PFSK-1 (cell line): ENCODE measurements around the gene THSD4.

Source experiments
- POLR2AphosphoS5 ChIP-seq: IDR thresholded peaks from 2 replicates; pipeline ENCODE4 v1.6.1; 2012; ENCODE audit warnings: low read depth, mild to moderate bottlenecking, control low read depth, low read length, moderate library complexity
- REST ChIP-seq, 2 experiments: IDR thresholded peaks; 2 replicates each; pipeline versions ENCODE4 v1.6.1 to v1.8.0; 2011 to 2012; ENCODE audit warnings: low read depth in 2 of 2, low read length in 2 of 2, control low read depth in 1 of 2, inconsistent platforms in 1 of 2, mild to moderate bottlenecking in 1 of 2, moderate library complexity in 1 of 2; ENCODE audit not compliant: insufficient read depth in 1 of 2
- SIN3A ChIP-seq: IDR thresholded peaks from 2 replicates; pipeline ENCODE4 v1.6.1; 2012; ENCODE audit warnings: mild to moderate bottlenecking, low read length, moderate library complexity, borderline replicate concordance; ENCODE audit not compliant: insufficient read depth
- TAF1 ChIP-seq: IDR thresholded peaks from 2 replicates; pipeline ENCODE4 v1.6.1; 2012; ENCODE audit warnings: low read length, control low read depth, borderline replicate concordance; ENCODE audit not compliant: insufficient read depth

GRCh38 chr15:71362987-71363968 is 248.0 kb downstream of the THSD4 start:
- TF ChIP-seq TAF1 (no peak), REST (IDR thresholded peaks at IDR 0.05; ENCODE audit: insufficient read depth in 1 of 2, low read depth in 2 of 2, low read length in 2 of 2) (no peak), POLR2AphosphoS5 (no peak), SIN3A (no peak)
